ENCODE data around the gene GALNT8. TPM values are rescaled to one million over a fixed set of nuclear protein-coding genes. Genes with fewer than 3 reads are reported as not detected.

The GALNT8 gene, protein sequence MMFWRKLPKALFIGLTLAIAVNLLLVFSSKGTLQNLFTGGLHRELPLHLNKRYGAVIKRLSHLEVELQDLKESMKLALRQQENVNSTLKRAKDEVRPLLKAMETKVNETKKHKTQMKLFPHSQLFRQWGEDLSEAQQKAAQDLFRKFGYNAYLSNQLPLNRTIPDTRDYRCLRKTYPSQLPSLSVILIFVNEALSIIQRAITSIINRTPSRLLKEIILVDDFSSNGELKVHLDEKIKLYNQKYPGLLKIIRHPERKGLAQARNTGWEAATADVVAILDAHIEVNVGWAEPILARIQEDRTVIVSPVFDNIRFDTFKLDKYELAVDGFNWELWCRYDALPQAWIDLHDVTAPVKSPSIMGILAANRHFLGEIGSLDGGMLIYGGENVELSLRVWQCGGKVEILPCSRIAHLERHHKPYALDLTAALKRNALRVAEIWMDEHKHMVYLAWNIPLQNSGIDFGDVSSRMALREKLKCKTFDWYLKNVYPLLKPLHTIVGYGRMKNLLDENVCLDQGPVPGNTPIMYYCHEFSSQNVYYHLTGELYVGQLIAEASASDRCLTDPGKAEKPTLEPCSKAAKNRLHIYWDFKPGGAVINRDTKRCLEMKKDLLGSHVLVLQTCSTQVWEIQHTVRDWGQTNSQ
- under 0.01 and 0.26 TPM in 2 replicates for total RNA-seq

DNA sequence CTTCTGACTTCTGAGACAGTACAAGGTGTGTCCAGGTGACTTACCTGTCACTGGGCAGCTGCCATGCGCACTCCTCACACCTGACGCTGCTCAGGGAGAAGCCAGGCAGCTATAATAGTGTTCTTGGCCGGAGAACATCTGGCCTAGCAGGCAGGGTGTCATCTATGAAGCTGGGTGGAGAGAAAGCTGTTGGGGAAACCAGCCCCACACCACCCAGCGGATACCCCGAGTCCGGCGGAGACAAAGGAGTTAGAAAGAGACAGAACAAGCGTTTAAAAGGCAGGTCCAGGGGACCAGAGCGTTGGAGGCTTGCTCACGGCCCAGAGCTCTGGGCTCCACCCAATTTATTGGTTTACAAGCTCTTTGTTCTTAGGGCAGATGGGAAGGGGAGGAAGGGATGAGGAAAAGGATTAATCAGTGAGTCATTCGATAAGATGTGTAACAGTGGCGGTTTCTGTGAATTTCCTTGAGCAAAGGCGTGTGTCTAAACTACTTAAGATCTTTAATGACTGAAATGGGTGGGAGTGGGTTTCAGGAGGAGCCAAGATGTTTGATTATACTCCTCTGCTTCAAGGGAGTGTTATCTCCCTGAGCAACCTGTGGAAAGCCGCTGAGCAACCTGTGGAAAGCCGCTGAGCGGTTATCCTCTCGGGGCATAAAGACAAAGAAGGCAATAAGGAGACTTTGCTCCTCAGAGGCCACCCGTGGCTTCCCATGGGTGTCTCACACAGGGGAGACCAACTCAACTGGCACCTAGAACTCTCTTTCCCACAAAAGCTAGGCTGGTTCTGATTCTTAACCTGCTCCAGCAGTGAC, at the start of gene GALNT8:
TSS of gene GALNT8 (plus strand) at position 580 of the 816 bp plus-strand sequence. CDS start 278 bp downstream, outside the sequence.

Other genes with a start within 250 kb of the GALNT8 start
- gene RAD51AP1, start 181.5 kb upstream of the GALNT8 start, total RNA-seq, result 4.9 and 12.3 TPM in 2 replicates
- 59.9 and 62.3 TPM in 2 replicates for gene DYRK4, start 158.2 kb upstream of the GALNT8 start, total RNA-seq
- gene AKAP3, start 71.3 kb upstream of the GALNT8 start, total RNA-seq, result 0.26 and 5.2 TPM in 2 replicates
- gene NDUFA9, start 71.3 kb upstream of the GALNT8 start, total RNA-seq, result 29.4 and 85.1 TPM in 2 replicates
- not detected in 2 replicates for gene KCNA1, start 189.5 kb downstream of the GALNT8 start, total RNA-seq